ENCODE data around the gene GPR78.
"Not testable (repeated sequence)": the region's sequence is repeated elsewhere in the genome, so short reads cannot be mapped to it uniquely, and the experiment has no call there.

The GPR78 gene

DNA sequence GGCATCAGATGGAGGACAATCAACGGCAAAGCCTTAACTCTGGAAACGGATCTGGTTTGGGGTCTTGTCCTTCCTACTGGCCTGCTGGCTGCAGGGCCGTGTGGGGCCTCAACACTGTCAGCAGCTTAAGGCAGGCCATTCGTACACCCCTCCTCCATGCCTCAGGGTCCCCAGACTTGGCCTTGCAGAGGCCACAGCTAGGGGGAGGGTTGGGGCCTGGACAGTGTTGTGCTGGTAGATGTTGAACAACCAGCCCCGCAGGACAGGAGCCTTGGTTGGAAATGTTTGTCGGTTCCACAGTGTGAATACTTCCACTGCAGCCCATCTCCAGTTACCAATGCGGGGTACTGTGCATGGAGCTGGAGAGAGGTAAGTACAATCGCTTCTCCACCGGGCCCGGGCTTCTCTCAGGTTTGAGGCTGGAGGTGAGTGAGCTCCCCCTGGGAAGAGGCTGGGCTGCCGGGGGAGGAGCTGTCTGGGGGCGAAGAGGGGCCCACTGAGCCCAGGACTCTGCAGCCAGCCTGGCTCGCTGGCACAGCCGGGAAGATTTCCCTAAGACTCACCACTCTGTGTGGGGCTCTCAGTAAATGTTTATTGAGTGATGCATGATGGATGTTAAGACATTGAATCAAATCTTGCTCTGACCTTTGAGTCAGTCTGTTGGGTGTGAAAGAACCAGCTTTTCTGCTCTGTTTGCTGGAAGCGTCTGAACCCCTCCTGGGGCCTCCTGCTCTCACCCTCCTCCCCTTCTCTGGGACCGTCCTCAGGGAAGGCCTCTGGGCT is 19.7 kb upstream of the GPR78 start:
- in situ Hi-C loops (cut with MboI; ENCODE audit: low sequenced_read_pairs) = no loop called here

DNA sequence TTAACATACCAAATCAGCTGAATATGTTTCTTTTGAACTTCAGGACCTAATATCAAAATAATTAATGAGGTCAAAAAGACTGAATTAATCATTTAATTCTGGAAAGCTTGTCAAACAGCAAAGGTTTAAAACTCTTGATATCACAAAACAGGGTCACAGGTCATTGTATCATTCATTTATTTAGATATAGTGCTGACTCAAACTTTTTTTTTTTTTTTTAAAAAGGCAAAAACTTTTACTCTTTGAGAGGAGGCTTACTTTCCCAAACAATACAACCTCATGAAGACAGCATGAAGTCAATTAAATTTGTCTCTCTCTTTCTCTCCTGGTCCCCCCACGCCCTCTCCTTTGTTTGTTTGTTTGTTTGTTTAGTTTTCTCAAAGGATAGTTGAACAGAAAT is 15.6 kb upstream of the GPR78 start:
- in situ Hi-C loops (cut with MboI; ENCODE audit: low sequenced_read_pairs) = no loop called here

DNA sequence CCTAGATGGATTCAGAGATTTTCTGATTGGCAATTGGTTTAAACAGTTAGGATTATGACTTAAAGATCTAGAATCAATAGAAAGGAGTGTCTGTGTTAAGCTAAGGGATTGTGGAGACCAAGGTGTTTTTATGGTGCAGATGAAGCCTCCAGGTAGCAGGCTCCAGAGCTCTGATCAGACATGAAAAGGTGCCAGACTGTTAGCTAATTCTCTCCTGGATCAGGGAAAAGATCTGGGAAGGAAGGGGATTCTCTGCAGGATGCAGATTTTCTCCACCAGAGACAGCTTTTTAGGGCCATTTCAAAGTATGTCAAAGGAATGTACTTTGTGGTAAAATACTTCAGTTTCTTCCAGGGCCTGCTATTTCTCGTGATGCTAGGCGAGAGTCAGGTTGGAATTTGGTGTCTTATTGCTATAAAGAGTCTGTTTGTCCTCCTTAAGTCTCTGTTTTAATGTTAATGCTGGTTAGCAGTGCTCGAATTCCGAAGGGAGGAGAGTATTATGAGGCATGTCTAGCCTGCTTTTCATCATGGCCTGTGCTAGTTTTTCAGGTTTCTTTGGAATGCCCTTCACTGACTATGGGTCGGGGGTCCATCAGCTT is 12.0 kb upstream of the GPR78 start:
- in situ Hi-C loops (cut with MboI; ENCODE audit: low sequenced_read_pairs) = no loop called here

DNA sequence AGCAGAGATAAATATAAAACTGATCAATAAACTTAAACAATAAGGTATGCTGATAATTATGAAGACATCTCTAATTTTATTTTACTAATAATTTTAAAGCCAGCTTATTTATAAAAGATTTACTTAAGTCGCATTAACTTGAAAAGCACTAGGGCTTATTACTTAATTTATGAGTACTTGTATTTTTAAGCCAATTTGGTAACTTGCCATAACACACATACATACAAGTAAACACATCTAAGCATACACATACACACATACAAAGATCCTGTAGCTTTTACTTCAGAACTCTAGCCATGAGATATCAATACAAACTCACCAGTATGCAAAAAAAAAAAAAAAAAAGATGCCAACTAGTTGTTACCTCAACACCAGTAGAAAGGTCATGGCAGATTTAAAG is 10.0 kb upstream of the GPR78 start:
- in situ Hi-C loops (cut with MboI; ENCODE audit: low sequenced_read_pairs) = no loop called here

DNA sequence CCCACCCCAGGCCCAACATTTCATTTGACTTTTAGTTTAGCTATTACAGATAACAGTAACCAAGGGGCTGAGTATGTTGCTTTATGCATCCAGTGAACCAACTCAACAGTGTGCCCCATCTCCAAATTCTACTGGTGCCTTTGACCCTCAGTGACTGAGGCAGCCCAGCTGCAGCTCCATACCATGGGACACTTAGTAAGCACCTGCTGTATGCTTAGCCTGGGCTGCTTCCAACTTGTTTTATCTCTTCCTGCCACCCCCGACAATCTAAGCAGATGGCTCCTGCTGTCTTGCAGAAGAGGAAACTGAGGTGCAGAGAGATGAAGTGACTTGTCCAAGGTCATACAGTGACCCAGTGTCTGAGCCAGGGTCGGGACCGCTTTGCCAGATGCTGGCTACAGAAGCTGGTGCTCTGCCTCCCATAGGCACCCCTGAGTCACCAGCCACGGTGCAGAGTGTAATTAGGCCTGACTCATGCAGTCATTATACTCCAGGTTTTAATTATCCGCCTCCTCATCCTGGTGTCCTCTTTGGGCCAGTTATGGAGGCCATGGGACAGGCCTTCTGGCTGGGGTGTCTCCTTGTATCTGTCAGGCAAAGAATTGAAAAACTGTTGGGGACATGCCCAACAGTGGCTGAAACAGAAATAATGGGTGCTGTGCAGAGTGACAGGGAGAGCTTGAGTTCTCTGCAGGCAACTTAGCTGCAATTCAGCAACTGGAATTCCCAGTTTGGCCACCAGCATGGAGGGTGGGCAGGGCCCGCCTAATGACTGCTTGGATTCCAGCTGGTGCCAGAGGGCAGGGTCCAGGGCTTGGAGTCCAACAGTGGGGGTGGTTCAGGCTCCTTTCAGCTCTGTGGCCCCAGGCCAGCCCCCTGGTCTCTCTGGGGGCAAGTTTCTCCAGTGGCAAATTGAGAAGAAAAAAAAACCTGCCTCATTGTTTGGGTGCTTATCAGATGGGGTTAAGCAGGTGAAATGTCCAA is 8.2 kb upstream of the GPR78 start:
- in situ Hi-C loops (cut with MboI; ENCODE audit: low sequenced_read_pairs) = no loop called here

DNA sequence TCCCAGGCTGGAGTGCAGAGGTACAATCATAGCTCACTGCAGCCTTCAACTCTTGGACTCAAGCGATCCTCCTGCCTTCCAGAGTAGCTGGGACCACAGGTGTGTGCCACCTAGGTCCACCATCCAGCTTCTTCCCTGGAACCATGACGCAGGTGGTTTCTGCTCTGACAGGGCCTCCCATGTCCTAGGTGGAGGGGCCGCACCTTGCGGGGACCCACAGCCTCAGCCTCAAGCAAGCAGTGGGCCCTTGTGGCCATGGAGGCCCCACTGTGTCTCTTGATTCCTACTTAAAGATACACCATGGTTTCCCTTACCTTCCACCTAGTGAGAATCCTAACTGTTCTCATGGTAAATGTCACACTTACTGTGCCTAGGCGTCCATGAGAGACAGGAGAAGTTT is 6.9 kb upstream of the GPR78 start:
- in situ Hi-C loops (cut with MboI; ENCODE audit: low sequenced_read_pairs) = no loop called here

DNA sequence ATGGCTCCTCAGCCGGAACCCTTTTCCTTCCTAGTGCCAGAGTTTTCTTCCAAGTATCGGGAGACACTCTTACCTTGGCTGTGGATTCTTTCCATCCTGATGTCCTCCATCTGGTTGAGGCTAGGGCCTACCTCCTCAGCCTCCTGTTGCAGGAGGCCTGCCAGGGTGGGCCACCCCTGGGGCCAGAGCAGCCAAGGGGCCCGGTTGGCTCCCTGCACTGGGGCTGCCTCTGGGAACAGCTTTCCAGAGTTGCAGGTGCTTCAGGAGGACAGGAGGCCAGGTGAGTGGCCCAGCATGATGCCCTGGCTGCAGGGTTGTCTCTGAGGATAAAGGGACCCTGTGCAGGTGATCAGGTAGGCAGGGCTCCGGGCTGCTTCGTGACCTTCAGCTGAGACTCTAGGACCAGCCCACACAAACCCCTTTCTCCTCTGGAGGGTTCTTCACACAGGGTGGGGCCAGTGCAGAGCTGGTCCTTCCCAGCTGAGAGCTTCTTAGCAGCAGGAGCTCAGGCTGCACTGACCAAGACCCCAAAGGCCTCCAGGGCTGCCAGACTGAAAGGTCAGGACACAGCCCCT is 5.3 kb upstream of the GPR78 start:
- in situ Hi-C loops (cut with MboI; ENCODE audit: low sequenced_read_pairs) = no loop called here

DNA sequence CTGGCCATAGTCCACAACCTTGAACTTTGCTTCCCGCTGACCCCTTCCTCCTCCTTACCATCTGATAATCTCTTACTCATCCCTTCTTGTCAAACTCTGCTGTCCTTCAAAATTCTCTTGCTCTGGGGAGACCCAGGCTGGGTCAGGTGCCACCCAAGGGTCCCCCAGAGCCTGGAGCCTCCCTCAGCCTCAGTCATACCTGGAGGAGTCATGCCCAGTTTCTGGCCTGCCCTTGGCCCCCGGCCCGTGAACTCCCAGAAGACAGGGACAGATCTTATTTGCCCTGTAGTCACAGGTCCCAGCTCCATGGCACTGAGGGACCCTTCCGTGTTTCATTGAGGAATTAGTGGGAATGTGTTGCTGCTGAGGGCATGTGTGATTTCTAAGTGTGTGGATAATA is 4.7 kb upstream of the GPR78 start:
- in situ Hi-C loops (cut with MboI; ENCODE audit: low sequenced_read_pairs) = no loop called here

DNA sequence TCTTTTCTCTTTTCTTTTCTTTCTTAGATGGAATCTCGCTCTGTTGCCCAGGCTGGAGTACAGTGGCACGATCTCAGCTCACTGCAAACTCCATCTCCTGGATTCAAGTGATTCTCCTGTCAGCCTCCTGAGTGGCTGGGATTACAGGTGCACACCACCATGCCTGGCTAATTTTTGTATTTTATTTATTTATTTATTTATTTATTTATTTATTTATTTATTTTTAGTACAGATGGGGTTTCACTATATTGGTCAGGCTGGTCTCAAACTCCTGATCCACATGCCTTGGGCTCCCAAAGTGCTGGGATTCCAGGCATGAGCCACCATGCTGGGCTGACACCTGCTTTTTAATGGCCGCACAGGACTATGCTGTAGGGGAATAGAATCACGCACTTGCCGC is 3.6 kb upstream of the GPR78 start:
- in situ Hi-C loops (cut with MboI; ENCODE audit: low sequenced_read_pairs) = not testable (repeated sequence)

DNA sequence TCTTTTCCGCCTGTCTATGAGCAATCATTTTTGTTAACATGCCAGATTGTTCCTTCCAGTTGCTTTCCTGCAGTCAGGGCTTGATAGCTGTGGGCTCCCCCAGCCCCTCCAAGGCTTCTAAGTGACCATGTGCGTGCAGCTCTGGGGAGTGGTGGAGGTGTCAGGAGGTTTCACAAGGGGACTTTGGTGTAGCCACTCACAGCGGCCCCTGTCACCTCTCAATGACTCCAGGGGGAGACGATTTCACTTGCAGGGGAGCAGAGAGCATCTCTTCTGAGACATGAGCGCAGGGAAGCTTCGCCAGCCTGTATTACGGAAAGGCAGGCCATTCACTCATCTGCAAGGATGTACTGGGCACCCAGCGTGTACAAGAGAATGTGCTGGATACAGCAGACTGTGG is 3.1 kb upstream of the GPR78 start:
- in situ Hi-C loops (cut with MboI; ENCODE audit: low sequenced_read_pairs) = no loop called here

DNA sequence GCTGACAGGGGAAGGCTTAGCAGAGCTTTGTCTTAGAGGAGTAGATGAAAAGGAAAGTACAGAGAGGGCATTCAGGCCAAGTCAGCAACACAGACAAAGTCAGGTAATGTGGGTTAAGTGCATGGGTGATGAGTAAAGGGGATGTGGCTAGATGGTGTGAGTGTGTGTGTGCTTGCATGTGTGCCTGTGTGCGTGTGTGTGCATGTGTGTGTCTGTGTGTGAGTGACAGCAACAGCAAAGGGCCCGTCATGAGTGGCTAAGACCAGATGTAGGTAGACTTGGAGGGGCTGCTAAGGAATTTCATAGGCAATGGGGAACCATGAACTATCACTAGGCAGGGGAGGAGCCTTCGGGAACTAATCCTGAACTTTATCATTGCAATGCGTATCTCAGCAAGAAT is 2.2 kb upstream of the GPR78 start:
- in situ Hi-C loops (cut with MboI; ENCODE audit: low sequenced_read_pairs) = no loop called here

DNA sequence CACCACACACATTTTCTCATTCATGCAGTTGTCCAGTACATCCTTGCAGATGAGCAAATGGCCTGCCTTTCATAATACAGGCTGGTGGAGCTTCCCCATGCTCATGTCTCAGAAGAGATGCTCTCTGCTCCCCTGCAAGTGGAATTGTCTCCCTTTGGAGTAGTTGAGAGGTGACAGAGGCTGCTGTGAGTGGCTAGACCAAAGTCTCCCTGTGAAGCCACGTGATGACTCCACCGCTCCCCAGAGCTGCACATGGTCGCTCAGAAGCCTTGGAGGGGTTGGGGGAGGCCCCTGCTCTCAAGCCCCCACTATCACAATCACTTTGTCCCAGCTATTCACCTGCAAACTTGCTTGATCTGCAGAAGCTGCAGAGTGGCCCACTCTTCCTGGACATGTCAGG is 1.5 kb upstream of the GPR78 start:
- in situ Hi-C loops (cut with MboI; ENCODE audit: low sequenced_read_pairs) = no loop called here

DNA sequence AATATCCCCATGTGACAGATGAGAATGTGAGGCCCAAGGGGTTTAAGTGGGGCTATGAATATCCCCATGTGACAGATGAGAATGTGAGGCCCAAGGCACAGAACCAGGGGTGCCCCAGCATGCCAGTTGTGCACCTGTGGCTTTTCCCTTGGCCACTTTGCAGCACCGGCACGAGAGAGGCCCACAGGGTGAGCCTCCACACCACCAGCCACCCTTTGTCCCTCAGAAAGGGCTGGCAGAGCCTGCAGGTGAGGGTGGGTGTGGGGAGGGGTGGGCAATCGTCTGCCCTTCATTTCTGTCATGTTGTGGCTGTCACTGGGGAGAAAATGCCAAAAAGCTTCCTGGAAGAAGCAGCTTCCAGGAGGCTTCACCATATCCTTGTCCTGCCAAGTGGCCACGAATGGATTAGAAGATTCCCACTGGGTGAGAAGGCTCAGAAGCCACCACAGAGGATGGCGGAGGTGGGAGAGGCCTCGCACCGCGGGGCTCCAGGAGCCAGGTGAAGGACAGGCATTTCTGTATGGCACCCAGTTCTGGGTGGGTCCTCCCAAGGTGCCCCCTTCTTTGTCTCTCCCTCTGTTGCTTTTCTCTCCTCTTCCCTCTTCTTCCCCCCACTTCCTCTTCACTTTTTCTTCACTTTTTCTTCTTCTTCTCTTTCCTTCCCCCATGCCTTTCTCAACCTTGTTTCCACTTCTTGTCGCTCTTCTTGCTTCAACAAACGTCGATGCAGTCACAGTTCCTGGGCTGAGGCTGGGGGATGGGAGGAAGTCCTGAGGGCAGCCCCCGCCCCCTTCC is 469 bp upstream of the GPR78 start:
- in situ Hi-C loops (cut with MboI; ENCODE audit: low sequenced_read_pairs) = no loop called here

DNA sequence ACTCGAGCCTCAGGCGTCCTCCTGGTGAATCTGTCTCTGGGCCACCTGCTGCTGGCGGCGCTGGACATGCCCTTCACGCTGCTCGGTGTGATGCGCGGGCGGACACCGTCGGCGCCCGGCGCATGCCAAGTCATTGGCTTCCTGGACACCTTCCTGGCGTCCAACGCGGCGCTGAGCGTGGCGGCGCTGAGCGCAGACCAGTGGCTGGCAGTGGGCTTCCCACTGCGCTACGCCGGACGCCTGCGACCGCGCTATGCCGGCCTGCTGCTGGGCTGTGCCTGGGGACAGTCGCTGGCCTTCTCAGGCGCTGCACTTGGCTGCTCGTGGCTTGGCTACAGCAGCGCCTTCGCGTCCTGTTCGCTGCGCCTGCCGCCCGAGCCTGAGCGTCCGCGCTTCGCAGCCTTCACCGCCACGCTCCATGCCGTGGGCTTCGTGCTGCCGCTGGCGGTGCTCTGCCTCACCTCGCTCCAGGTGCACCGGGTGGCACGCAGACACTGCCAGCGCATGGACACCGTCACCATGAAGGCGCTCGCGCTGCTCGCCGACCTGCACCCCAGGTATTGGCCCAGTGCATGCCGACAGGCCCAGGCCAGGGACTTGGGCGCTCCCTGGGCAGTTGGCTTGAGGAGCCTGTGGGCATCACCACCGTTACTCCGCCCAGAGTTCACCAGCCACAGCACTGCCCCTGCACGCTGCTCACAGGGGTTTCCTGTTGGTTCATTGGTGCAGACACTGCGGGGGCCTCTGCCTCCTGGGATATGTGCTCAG is 1.1 kb downstream of the GPR78 start:
- in situ Hi-C loops (cut with MboI; ENCODE audit: low sequenced_read_pairs) = no loop called here

DNA sequence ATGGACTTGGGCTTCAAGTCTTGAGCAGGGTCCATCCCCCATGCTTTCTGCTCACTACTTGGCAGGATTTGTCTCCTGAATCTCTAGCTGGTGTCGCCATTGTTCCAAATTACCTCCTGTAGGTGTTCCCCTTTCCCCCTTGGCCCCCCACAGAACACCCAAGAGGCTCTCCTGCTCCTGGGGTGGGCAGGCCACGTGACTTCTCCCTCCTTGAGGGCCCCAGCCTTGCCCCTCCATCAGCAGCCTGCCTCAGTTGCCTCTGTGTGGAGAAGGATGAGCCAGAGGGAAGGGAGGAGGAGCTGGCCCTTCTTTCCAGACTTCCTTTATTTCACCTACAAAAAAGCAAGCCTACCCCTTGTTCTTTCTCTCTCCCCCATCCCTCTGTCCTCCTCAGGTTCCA is 1.8 kb downstream of the GPR78 start:
- in situ Hi-C loops (cut with MboI; ENCODE audit: low sequenced_read_pairs) = no loop called here

DNA sequence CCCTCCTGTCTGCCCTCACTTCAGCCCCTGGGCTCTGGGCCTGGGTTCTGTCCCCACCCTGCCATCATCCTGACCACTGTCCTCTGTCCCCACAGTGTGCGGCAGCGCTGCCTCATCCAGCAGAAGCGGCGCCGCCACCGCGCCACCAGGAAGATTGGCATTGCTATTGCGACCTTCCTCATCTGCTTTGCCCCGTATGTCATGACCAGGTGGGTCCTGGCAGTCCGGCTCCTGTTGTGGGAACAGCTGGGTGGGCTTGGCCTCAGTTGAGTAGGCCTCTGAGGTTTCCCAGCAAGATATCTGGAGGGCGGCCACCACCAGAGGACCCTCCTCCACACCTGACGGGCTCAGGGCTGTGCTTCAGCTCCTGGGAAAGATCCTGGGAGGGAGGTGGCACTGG is 2.2 kb downstream of the GPR78 start:
- in situ Hi-C loops (cut with MboI; ENCODE audit: low sequenced_read_pairs) = no loop called here

DNA sequence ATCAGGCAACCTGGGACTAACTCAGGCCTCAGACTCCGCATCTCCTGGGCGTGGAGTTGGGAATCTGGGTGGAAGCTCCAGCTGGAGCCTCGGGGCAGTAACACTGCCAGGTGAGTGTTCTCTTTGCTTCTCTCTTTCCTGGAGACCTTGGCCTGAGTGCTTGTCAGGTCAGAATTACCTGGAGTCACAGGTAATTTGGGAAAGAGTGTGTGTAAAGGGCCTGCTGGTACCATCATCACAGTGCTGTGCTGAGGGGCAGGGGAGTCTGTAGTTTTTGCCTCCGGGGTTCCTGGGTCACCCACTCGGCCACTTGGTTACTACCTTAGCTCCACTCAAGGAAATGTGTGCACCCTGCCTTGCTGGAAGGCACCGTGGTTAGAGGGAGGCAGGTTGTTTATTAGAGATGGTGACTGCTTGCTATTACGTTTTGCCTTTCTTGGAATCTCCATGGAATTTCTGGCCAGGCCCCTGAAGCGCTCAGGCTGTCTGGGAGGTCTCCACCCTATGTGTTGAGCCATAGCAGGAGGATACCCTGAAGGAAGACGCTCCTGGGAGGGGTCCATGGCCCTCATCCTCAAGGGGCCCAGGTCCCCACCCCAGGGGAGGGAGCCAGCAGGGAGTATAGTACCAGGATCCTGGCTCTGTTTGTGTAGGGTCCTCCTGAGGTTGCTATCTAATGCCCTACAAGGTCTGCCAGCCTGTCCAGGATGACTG is 2.9 kb downstream of the GPR78 start:
- in situ Hi-C loops (cut with MboI; ENCODE audit: low sequenced_read_pairs) = no loop called here

DNA sequence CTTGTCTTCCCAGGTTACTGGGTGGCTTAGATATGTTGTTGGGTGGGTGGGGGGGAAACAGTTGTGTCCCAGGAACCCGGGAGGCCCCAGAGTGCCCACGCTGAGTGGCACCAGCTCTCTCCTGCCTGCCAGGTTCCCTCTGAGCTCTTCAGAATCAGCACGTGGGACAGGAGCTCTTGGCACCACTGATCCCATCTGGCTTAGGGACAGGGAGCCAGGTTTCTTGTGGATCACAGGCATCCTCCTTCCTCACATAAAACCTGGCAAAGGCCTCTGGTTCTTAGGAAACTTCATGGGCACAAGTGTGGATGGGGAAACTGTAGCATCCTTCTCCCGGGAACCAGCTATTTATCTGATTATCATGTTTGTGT is 3.4 kb downstream of the GPR78 start:
- in situ Hi-C loops (cut with MboI; ENCODE audit: low sequenced_read_pairs) = no loop called here

DNA sequence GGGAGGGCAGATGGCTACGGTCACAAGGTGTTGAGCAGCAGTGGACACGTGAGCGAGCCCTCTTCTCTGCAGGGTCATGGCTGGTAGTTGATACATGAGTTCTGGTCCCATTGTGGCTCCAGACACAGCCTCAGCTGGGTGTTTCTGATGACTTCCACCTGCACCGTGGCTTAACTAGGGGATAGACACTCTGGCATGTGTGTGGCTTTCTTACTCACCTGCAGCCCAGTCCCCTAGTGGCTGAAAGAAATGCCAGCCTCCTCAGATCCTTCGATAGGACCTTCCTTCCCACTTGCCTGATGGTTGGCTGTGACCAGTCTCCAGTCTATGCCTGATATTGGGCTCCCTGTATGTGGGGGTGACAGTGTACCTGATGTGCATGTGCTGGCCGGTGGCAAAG is 5.0 kb downstream of the GPR78 start:
- in situ Hi-C loops (cut with MboI; ENCODE audit: low sequenced_read_pairs) = no loop called here

Data from hTERT RPE-1 (cell line).